Stomach (tissue), 9 donors: Measurements from ENCODE around the gene CCL22. TPM values are rescaled to one million over a fixed set of nuclear protein-coding genes. Genes with fewer than 3 reads are reported as not detected.

Experiments
- DNase-seq, 2 donors: peaks; one replicate each; pipeline versions ENCODE4 v3.0.0 to v3.0.0-alpha.2; 2013 to 2019
- H3K27ac ChIP-seq, 5 donors: fragments of 200-600 bp in 4 of 5; sonication (generic) in 4 of 5; one replicate each; pipeline ENCODE4 v1.5.1; 2013 to 2019; ENCODE audit warnings: mild to moderate bottlenecking in 1 of 5, moderate library complexity in 1 of 5
- H3K27me3 ChIP-seq, 3 donors: fragments of 200-600 bp; sonication (generic); one replicate each; pipeline ENCODE4 v1.5.1; 2017 to 2019; ENCODE audit warnings: mixed run types in 1 of 3
- H3K36me3 ChIP-seq, 4 donors: fragments of 200-600 bp; sonication (generic); 1 replicate in 3 of 4; 2 replicates in 1 of 4; pipeline ENCODE4 v1.5.1; 2016 to 2019
- H3K4me1 ChIP-seq, 4 donors: fragments of 200-600 bp; sonication (generic); one replicate each; pipeline ENCODE4 v1.5.1; 2016 to 2019
- H3K4me3 ChIP-seq, 4 donors: fragments of 200-600 bp; sonication (generic) in 3 of 4; one replicate each; pipeline ENCODE4 v1.5.1; 2016 to 2019; ENCODE audit warnings: mild to moderate bottlenecking in 1 of 4
- H3K9me3 ChIP-seq, 4 donors: fragments of 200-600 bp; sonication (generic); one replicate each; pipeline ENCODE4 v1.5.1; 2016 to 2019
- POLR2A ChIP-seq, 4 donors: fragments of 450-650 bp; IDR thresholded peaks; one replicate each; pipeline ENCODE4 v1.6.1; 2016; ENCODE audit warnings: antibody characterized with exemption in 4 of 4, control low read depth in 2 of 4, mild to moderate bottlenecking in 1 of 4, moderate library complexity in 1 of 4
- POLR2AphosphoS5 ChIP-seq, 3 donors: sonication (generic); formaldehyde crosslinking; IDR thresholded peaks; one replicate each; pipeline ENCODE4 v1.6.1; 2016; ENCODE audit warnings: antibody characterized with exemption in 3 of 3
- WGBS, 5 donors: extraction: QIAGEN DNeasy Blood & Tissue Kit in 3 of 5; methylation state at CpG; one replicate each; pipeline versions ENCODE4 v1.1.5 to v1.1.7; 2013 to 2018; 5-methylcytosine and 5-hydroxymethylcytosine counted together
- intact Hi-C: fragments of 100-400 bp; cut with DNase I; formaldehyde crosslinking; loops from one replicate; pipeline ENCODE4 v1.15.1; 2023; ENCODE audit warnings: low total_unique reads
- polyA plus RNA-seq, 3 donors: library from polyadenylated mRNA; stranded (reverse); fragments of 200-250 nt; gene quantifications; one replicate each; pipeline ENCODE4 v1.2.3, GENCODE V29; 2013
- small RNA-seq, 4 donors: library from RNA; depleted of rRNA; stranded (forward); fragments of <200 nt; gene quantifications; one replicate each; pipeline ENCODE3, GENCODE V24; 2016
- total RNA-seq, 5 donors: library from RNA; depleted of rRNA; stranded (reverse); fragments of >200 nt; gene quantifications; one replicate each; pipeline versions ENCODE4 v1.1.0 to v1.2.3, GENCODE V29; 2014 to 2016
- donor health status: healthy with polysubstance abuse.
- donor health status: Bipolar disorder and iron deficiency.
- donor health status: healthy.

The CCL22 gene
- total and polyA plus RNA-seq, 8 donors: 0.12 to 0.45 (median 0.26) TPM; not detected in 4

DNA sequence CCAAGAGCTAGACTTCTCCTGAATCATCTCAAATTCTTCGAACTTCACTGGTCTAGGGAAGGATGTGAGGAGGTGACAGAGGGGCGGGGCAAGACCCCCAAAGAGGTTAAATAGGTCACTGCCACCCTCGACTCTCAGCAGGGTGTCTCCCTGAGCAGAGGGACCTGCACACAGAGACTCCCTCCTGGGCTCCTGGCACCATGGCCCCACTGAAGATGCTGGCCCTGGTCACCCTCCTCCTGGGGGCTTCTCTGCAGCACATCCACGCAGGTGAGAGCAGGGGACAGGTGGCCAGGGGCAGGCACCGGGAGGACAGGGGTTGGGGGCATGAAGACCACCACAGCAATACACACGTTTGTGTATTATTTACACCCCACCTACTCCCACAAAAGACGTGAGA is 55.1 kb downstream of the CCL22 start:
- no peak for DNase-seq
- 50 to 69% (median 57%) methylated on average over 7 of the region's 7 CpGs for WGBS, 5 donors
- TF ChIP-seq POLR2AphosphoS5 (IDR thresholded peaks at IDR 0.05) (no peak), POLR2A (IDR thresholded peaks at IDR 0.05) (no peak)
- peaks cover 7 to 37% (median 23%) of the 10 kb centered on the region in 4 donors for H3K4me1 ChIP-seq
- intact Hi-C loops: no loop called here
- H3K4me3 ChIP-seq: no peak overlapping the region
- no peaks in the 10 kb centered on the region for H3K9me3 ChIP-seq
- no peak overlapping the region for H3K27ac ChIP-seq
- no peaks in the 10 kb centered on the region for H3K36me3 ChIP-seq
- peaks cover 0 to 4% (median 0%) of the 10 kb centered on the region in 3 donors for H3K27me3 ChIP-seq

Small RNA genes lying within 50 kb of the gene (small RNA-seq; reads per million reads assigned to genes)
- 0 reads per million in 4 donors for gene AC108081.1

Other genes starting within 250 kb of the CCL22 start
- gene PSME3IP1, start 172.7 kb upstream of the CCL22 start, total RNA-seq: 100 to 1,000 TPM in 1 of 5 donors, 10 to 100 TPM in 4; 52.7 to 104 (median 91.0) TPM
- 10 to 100 TPM; 37.4 to 64.3 (median 51.5) TPM for gene PSME3IP1, start 172.7 kb upstream of the CCL22 start, polyA plus RNA-seq
- 100 to 1,000 TPM in 1 of 5 donors, 10 to 100 TPM in 3, 1 to 10 TPM in 1; 5.5 to 110 (median 46.2) TPM for gene RSPRY1, start 172.5 kb upstream of the CCL22 start, total RNA-seq
- gene RSPRY1, start 172.5 kb upstream of the CCL22 start, polyA plus RNA-seq: 10 to 100 TPM in 1 of 3 donors, 1 to 10 TPM in 2; 8.6 to 13.7 (median 8.8) TPM
- 10 to 100 TPM; 15.6 to 61.6 (median 46.7) TPM for gene ARL2BP, start 113.5 kb upstream of the CCL22 start, total RNA-seq
- 10 to 100 TPM; 24.0 to 46.6 (median 39.8) TPM for gene ARL2BP, start 113.5 kb upstream of the CCL22 start, polyA plus RNA-seq
- 100 to 1,000 TPM in 2 of 5 donors, 10 to 100 TPM in 3; 27.4 to 190 (median 59.1) TPM for gene PLLP, start 74.1 kb upstream of the CCL22 start, total RNA-seq
- gene PLLP, start 74.1 kb upstream of the CCL22 start, polyA plus RNA-seq: 10 to 100 TPM; 39.0 to 46.6 (median 43.7) TPM
- gene CX3CL1, start 13.7 kb downstream of the CCL22 start, total RNA-seq: 10 to 100 TPM in 1 of 5 donors, 1 to 10 TPM in 2, not detected in 2; 1.3 to 43.8 (median 7.1) TPM
- gene CX3CL1, start 13.7 kb downstream of the CCL22 start, polyA plus RNA-seq: 10 to 100 TPM in 1 of 3 donors, 1 to 10 TPM in 2; 3.2 to 11.5 (median 6.4) TPM
- not detected for gene CCL17, start 46.0 kb downstream of the CCL22 start, total RNA-seq
- gene CCL17, start 46.0 kb downstream of the CCL22 start, polyA plus RNA-seq: 1 to 10 TPM in 1 of 3 donors, not detected in 2; 3.9 TPM
- 100 to 1,000 TPM in 1 of 5 donors, 10 to 100 TPM in 4; 14.0 to 146 (median 37.7) TPM for gene CIAPIN1, start 88.6 kb downstream of the CCL22 start, total RNA-seq
- 10 to 100 TPM; 18.6 to 35.9 (median 29.6) TPM for gene CIAPIN1, start 88.6 kb downstream of the CCL22 start, polyA plus RNA-seq
- 100 to 1,000 TPM in 1 of 5 donors, 10 to 100 TPM in 4; 40.6 to 108 (median 58.9) TPM for gene COQ9, start 88.7 kb downstream of the CCL22 start, total RNA-seq
- gene COQ9, start 88.7 kb downstream of the CCL22 start, polyA plus RNA-seq: 10 to 100 TPM; 56.4 to 79.3 (median 74.5) TPM
- 100 to 1,000 TPM in 2 of 5 donors, 10 to 100 TPM in 3; 60.0 to 162 (median 84.4) TPM for gene POLR2C, start 103.9 kb downstream of the CCL22 start, total RNA-seq
- gene POLR2C, start 103.9 kb downstream of the CCL22 start, polyA plus RNA-seq: 10 to 100 TPM; 31.8 to 56.1 (median 48.9) TPM
- gene DOK4, start 127.7 kb downstream of the CCL22 start, total RNA-seq: 10 to 100 TPM; 11.2 to 51.0 (median 23.9) TPM
- gene DOK4, start 127.7 kb downstream of the CCL22 start, polyA plus RNA-seq: 10 to 100 TPM; 21.5 to 55.9 (median 44.6) TPM
- 10 to 100 TPM in 2 of 5 donors, 1 to 10 TPM in 2, not detected in 1; 1.7 to 14.5 (median 6.9) TPM for gene CCDC102A, start 177.8 kb downstream of the CCL22 start, total RNA-seq
- 1 to 10 TPM; 2.3 to 6.5 (median 4.1) TPM for gene CCDC102A, start 177.8 kb downstream of the CCL22 start, polyA plus RNA-seq
- gene ADGRG5, start 183.9 kb downstream of the CCL22 start, total RNA-seq: 1 to 10 TPM in 1 of 5 donors, under 1 TPM in 2, not detected in 2; under 0.01 to 1.4 (median 0.18) TPM
- gene ADGRG5, start 183.9 kb downstream of the CCL22 start, polyA plus RNA-seq: under 1 TPM; 0.19 to 0.80 (median 0.76) TPM